Measurements from ENCODE around the gene TRIM7.

The TRIM7 gene

DNA sequence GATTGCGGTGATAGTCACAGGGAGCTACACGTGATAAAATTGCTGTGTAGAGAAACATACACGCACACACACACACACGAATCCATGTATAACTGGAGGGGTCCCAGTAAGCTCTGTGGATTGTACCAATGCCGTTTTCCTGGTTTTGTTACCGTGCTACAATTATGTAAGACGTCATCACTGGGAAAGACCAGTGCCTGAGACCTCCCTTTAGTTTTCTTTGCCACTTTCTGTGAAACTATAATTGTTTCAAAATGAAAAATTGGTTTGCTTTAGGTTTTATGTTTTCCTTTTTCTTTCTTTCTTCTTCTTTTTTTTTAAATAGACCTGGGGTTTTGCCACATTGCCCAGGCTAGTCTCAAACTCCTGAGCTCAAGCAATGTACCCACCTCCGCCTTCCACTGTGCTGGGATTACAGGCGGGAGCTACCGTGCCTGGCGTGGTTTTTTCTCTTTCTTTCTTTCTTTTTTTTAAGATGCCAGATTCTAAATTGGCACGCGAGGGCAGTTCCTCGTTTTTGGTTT lies 36.3 kb downstream of the TRIM7 start:
- H3K4me3 ChIP-seq (ENCODE audit: control insufficient read depth, low read depth, low read length), result no peak overlapping the region
- TF ChIP-seq, protein P1, sequence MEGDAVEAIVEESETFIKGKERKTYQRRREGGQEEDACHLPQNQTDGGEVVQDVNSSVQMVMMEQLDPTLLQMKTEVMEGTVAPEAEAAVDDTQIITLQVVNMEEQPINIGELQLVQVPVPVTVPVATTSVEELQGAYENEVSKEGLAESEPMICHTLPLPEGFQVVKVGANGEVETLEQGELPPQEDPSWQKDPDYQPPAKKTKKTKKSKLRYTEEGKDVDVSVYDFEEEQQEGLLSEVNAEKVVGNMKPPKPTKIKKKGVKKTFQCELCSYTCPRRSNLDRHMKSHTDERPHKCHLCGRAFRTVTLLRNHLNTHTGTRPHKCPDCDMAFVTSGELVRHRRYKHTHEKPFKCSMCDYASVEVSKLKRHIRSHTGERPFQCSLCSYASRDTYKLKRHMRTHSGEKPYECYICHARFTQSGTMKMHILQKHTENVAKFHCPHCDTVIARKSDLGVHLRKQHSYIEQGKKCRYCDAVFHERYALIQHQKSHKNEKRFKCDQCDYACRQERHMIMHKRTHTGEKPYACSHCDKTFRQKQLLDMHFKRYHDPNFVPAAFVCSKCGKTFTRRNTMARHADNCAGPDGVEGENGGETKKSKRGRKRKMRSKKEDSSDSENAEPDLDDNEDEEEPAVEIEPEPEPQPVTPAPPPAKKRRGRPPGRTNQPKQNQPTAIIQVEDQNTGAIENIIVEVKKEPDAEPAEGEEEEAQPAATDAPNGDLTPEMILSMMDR (conservative IDR thresholded peaks at IDR 0.05; ENCODE audit: control insufficient read depth, insufficient read depth, low read depth, low read length), result no peak
- no peak for DNase-seq (ENCODE audit: low read depth)

- no peak overlapping the region for H3K4me3 ChIP-seq (ENCODE audit: control insufficient read depth, low read depth, low read length)
- TF ChIP-seq, protein P1 (conservative IDR thresholded peaks at IDR 0.05; ENCODE audit: control insufficient read depth, insufficient read depth, low read depth, low read length), result peak; percentile 50
- DNase-seq (ENCODE audit: low read depth), result no peak
These were observed 37.0 kb downstream of the TRIM7 start for GRCh38 chr5:181167814-181168488.

- TF ChIP-seq, protein P1 (conservative IDR thresholded peaks at IDR 0.05; ENCODE audit: control insufficient read depth, insufficient read depth, low read depth, low read length), result no peak
- DNase-seq (ENCODE audit: low read depth), result peak; percentile 41
- no peak overlapping the region for H3K4me3 ChIP-seq (ENCODE audit: control insufficient read depth, low read depth, low read length)
These were observed 37.9 kb downstream of the TRIM7 start for GRCh38 chr5:181166812-181167733.

DNA sequence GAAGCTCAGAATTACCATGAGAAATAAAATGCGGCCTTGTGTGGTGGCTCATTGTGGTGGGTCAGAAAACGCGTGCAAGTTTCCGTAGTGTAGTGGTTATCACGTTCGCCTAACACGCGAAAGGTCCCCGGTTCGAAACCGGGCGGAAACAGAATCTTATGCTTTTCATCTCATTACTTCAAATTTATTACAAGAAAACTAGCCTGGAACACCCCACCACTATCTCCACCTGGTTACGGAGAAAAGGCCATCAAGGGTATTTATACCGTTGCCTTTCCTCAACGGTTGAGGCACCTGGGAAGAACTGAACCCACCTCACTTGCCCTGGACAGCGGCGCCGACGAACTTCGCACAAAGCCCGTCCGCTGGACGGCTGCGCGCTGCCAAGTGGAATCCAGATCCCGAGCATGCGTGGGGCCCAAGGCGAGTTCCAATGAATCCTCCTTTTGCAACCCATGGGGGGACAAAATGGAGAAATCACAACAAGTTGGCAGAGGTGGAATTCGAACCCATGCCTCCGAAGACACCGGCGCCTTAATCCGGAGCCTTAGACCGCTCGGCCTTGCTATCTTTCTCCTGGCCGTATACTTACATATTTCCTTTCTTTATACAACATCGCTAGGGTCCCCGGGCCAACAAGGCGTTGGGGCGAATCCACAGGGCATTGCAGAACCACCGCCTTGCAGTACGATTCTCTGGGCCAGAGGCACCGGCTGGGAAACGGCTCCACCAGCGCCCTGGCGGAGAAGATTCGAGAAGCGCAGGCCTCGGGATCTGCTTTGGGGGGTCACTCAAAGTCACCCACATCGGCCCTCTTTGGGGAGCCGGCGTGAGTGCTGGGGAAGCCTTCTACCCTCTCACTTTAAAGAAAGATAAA lies 40.7 kb downstream of the TRIM7 start:
- H3K4me3 ChIP-seq (ENCODE audit: control insufficient read depth, low read depth, low read length), result peak overlapping the region; percentile 33
- peak; percentile 59 for DNase-seq (ENCODE audit: low read depth)
- TF ChIP-seq, protein P1 (conservative IDR thresholded peaks at IDR 0.05; ENCODE audit: control insufficient read depth, insufficient read depth, low read depth, low read length), result no peak

DNA sequence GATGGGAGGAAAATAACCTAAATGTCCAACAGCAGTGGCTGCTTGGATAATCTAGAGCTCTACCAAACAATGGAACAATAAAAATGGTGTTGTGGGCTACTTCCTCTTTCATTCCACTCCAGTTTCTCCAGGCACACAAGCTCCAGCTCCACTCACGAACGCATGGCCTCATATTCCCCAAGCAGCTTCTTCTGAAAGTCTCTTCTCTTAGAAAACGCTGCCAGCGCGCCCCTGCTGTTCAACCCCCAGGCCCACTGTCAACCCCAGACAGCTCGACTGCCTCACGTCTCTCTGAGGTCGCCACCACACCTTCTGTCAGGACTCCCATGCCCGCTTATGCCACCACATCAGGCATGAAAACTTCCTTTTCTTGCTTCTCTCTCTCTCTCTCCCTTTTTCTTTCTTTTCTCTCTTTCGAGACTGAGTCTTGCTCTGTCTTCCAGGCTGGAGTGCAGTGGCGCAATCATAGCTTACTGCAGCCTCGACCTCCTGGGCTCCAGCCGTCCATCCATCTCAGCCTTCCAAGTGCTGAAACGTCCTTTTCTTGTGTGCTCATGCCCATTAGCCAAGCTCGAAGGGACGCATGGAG lies 41.4 kb downstream of the TRIM7 start:
- no peak for DNase-seq (ENCODE audit: low read depth)
- TF ChIP-seq, protein P1 (conservative IDR thresholded peaks at IDR 0.05; ENCODE audit: control insufficient read depth, insufficient read depth, low read depth, low read length), result no peak
- peak overlapping the region; percentile 1 for H3K4me3 ChIP-seq (ENCODE audit: control insufficient read depth, low read depth, low read length)

Measured in fibroblast of mammary gland (primary cell).